Measurements from ENCODE around the gene DHX8. TPM values are rescaled to one million over a fixed set of nuclear protein-coding genes. Genes with fewer than 3 reads are reported as not detected.

DHX8 gene
- total and polyA plus RNA-seq, 2 of the 4 experiments (the other 2 are of a cell fraction): 21.8 to 50.0 TPM

- Histone ChIP-seq H2AK5ac (ENCODE audit: low read depth, low read length) (no peak overlapping the region; the same call in 1 of the 2 replicates), H4K91ac (ENCODE audit: insufficient read depth, low read depth, low read length) (no peak overlapping the region), H3K9ac (ENCODE audit: low read depth, low read length) (no peak overlapping the region), H3K4me3 (ENCODE audit: insufficient read depth, low read depth, low read length) (no peak overlapping the region), H3K4me1 (ENCODE audit: control insufficient read depth, insufficient read depth, low read length) (peaks cover 16% of the 10 kb centered on the region), H3K14ac (replicated peaks; ENCODE audit: low read depth, low read length) (0 out of 2 replicates have a peak overlapping the region, but pooled peaks have one; percentile 1), H3K27ac (ENCODE audit: insufficient read depth, low read length) (no peak overlapping the region), H3K23ac (ENCODE audit: low read depth, low read length) (no peak overlapping the region), H3K9me3 (ENCODE audit: control insufficient read depth, insufficient read depth, low read length) (no peaks in the 10 kb centered on the region), H3K36me3 (ENCODE audit: control insufficient read depth, insufficient read depth, low read length) (no peaks in the 10 kb centered on the region), H4K8ac (ENCODE audit: low read depth in 2 of 2, low read length in 2 of 2) (no peak overlapping the region), H3K79me1 (ENCODE audit: low read depth in 1 of 2, low read length in 2 of 2) (no peaks in the 10 kb centered on the region), H4K20me1 (ENCODE audit: insufficient read depth, low read length) (peaks cover 3% of the 10 kb centered on the region; the same call in 1 of the 2 replicates), H2BK15ac (ENCODE audit: low read depth, low read length) (no peak overlapping the region), H3K4me2 (ENCODE audit: low read depth, low read length) (no peak overlapping the region), H2BK5ac (ENCODE audit: low read depth, low read length, poor library complexity, severe bottlenecking) (no peak overlapping the region), H3K27me3 (ENCODE audit: control insufficient read depth, insufficient read depth, low read length) (no peaks in the 10 kb centered on the region), H3K9me1 (ENCODE audit: insufficient read depth, low read length) (peaks cover 18% of the 10 kb centered on the region), H2AFZ (replicated peaks; ENCODE audit: low read length, poor library complexity) (peak overlapping the region; percentile 47), H3K18ac (ENCODE audit: low read depth, low read length) (no peak overlapping the region), H2AK9ac (replicated peaks; ENCODE audit: low read depth, low read length, poor library complexity) (no peak overlapping the region), H3K56ac (ENCODE audit: extremely low read depth, insufficient read depth, low read length) (no peak overlapping the region), H3K4ac (ENCODE audit: low read depth, low read length) (no peak overlapping the region), H2BK120ac (ENCODE audit: low read depth, low read length) (no peak overlapping the region; the same call in 1 of the 2 replicates), H2BK20ac (ENCODE audit: low read depth, low read length) (no peak overlapping the region), H4K5ac (ENCODE audit: low read depth, low read length) (no peak overlapping the region)
- dilution Hi-C loops (cut with HindIII; ENCODE audit: low sequenced_read_pairs, unreplicated experiment) (no loop called here), in situ Hi-C loops (cut with MboI; ENCODE audit: low sequenced_read_pairs) (loop anchor here (5.0 kb wide), 2 partner anchors 97 to 177 kb away; no protein-coding TSS in a partner anchor), intact Hi-C loops (cut with micrococcal nuclease) (no loop called here)
- WGBS, 2 experiments (ENCODE audit: extremely low coverage in 2 of 2, insufficient read length in 1 of 2): 29% methylated on average over 2 of the region's 5 CpGs; no CpG with 5 or more reads in 1 of the 2 experiments
- ChIA-PET CTCF (interaction anchor here (0.5 to 8.7 kb wide), 6 partner anchors 13 to 165 kb away, joined by 3 to 82 read pairs (median 3); partner anchors contain the start of gene DHX8), POLR2A (ENCODE audit: unreplicated experiment) (no interaction called here)
- ATAC-seq (ENCODE audit: low read depth) (no peak), DNase-seq (no peak)
- TF ChIP-seq MAFK (IDR thresholded peaks at IDR 0.05; ENCODE audit: low read depth, low read length) (no peak), RCOR1 (IDR thresholded peaks at IDR 0.05; ENCODE audit: insufficient replicate concordance, low read length) (no peak)
- BruUV-seq (replicated peaks): no TSS peak
Observed at GRCh38 chr17:43574896-43575525, 91.2 kb downstream of the DHX8 start.

Small RNAs within 50 kb of the gene (microRNA-seq; reads per million reads assigned to microRNA genes)
- gene RNU6-406P (ENCODE audit: insufficient read depth, insufficient read length) (not detected), gene RNU6-971P (ENCODE audit: insufficient read depth, insufficient read length) (not detected)

Small RNAs within 50 kb of the gene (small RNA-seq; reads per million reads assigned to genes)
- gene RNU6-406P (0 reads per million in 5 experiments), gene RNU6-971P (0 reads per million in 5 experiments)

Other genes with a start within 250 kb of the DHX8 start
- gene RNU2-1, start 250.0 kb upstream of the DHX8 start, total RNA-seq (2012; rRNA removed): not detected in 2 replicates
- not detected in 2 replicates for gene RNU2-1, start 250.0 kb upstream of the DHX8 start, polyA plus RNA-seq (2012; rRNA removed)
- 12.5 and 12.8 TPM in 2 replicates for gene ARL4D, start 85.0 kb upstream of the DHX8 start, total RNA-seq (2012; rRNA removed)
- gene ARL4D, start 85.0 kb upstream of the DHX8 start, polyA plus RNA-seq (2012; rRNA removed): 25.5 and 30.7 TPM in 2 replicates
- 3.3 and 4.3 TPM in 2 replicates for gene ETV4, start 62.4 kb downstream of the DHX8 start, total RNA-seq (2012; rRNA removed)
- gene ETV4, start 62.4 kb downstream of the DHX8 start, polyA plus RNA-seq (2012; rRNA removed): 12.7 and 13.2 TPM in 2 replicates
- gene MEOX1, start 177.9 kb downstream of the DHX8 start, total RNA-seq (2012; rRNA removed): 0.72 and 0.83 TPM in 2 replicates
- 0.48 and 0.52 TPM in 2 replicates for gene MEOX1, start 177.9 kb downstream of the DHX8 start, polyA plus RNA-seq (2012; rRNA removed)